Retinal pigment epithelial cell (primary cell): ENCODE data around the gene KRTAP5-5.
"Not testable (repeated sequence)": the region's sequence is repeated elsewhere in the genome, so short reads cannot be mapped to it uniquely, and the experiment has no call there.

Experiments
- DNase-seq: peaks from one replicate; pipeline ENCODE4 v3.0.0-alpha.2; 2010; ENCODE audit warnings: low read depth
- H3K4me3 ChIP-seq: 2 replicates; pipeline ENCODE4 v1.5.1; 2011; ENCODE audit warnings: mild to moderate bottlenecking, low read length, control low read depth, moderate library complexity
- TF ChIP-seq, protein P1 (sequence below): conservative IDR thresholded peaks from 2 replicates; pipeline ENCODE4 v1.5.1; 2011; ENCODE audit warnings: low read depth, low read length, control low read depth, inconsistent platforms

Gene KRTAP5-5

DNA sequence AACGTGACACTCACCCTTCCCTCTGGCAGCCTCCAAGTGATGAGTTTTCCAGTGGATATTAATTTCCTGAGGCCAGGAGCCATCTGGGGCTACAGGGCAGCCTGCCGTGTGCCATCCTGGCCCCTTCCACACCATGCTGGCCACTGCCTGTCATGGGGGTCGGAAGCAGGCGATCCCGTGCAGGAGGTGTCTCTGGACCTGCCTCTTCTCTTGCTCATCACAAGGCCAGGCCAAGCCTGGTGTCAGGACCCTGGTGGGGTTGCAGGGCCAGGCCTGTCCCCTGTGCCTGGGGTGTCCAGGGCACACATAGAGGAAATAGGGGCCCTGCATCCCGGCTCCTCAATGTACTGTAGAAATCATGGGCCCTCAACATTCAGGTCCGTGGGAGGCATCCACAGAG lies 24.9 kb upstream of the KRTAP5-5 start:
- no peak overlapping the region for H3K4me3 ChIP-seq
- no peak for DNase-seq
- TF ChIP-seq, protein P1, sequence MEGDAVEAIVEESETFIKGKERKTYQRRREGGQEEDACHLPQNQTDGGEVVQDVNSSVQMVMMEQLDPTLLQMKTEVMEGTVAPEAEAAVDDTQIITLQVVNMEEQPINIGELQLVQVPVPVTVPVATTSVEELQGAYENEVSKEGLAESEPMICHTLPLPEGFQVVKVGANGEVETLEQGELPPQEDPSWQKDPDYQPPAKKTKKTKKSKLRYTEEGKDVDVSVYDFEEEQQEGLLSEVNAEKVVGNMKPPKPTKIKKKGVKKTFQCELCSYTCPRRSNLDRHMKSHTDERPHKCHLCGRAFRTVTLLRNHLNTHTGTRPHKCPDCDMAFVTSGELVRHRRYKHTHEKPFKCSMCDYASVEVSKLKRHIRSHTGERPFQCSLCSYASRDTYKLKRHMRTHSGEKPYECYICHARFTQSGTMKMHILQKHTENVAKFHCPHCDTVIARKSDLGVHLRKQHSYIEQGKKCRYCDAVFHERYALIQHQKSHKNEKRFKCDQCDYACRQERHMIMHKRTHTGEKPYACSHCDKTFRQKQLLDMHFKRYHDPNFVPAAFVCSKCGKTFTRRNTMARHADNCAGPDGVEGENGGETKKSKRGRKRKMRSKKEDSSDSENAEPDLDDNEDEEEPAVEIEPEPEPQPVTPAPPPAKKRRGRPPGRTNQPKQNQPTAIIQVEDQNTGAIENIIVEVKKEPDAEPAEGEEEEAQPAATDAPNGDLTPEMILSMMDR, result no peak

DNA sequence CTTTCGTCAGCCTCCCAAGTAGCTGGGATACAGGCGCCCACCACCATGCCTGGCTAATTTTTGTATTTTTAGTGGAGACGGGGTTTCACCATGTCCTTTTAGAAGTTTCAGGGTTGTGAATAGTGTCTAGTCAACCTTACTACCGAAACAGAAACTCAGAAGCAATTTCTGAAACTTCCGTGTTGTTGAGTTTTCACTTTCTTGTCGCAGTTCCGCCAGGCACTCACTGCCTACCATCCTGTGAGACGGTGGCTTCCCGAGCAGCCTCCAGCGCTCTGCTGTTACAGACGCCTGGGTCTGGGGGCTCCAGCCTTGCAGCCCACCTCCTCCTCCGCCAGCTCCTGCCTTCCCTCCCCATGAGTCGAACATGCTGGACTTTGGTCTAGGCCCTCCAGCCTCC lies 23.7 kb upstream of the KRTAP5-5 start:
- not testable (repeated sequence) for DNase-seq, H3K4me3 ChIP-seq

DNA sequence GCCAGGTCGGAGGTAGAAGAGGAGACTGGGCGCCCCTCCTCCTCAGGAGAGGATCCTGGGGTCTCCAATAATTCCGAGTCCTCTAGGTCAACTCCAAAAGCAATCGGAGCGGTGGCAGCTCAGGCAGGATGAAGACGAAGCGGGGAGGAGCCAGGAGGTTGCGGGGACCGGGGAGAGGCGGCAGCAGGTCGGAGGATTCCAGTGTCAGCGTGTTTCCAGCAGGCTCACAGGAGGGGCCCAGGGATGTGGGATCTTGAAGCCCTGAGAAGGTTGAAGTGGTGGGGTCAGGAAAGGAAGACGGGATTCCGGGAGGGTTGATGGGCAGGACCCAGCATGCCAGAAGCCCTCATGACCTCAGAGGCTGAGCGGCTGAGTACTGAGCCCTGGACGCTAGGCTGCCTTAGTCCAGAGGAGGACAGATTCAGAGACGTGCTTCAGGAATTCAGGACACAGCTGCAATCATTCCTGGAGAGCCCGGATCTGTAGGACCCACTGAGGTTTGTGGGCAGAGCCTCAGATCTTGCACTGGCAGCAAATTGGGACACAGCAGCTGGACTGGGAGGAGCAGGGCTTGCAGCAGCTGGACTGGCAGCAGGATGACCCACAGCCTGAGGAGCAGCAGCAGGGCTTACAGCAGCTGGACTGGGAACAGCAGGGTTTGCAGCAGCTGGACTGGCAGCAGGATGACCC lies 22.3 kb upstream of the KRTAP5-5 start:
- H3K4me3 ChIP-seq, DNase-seq: not testable (repeated sequence)

DNA sequence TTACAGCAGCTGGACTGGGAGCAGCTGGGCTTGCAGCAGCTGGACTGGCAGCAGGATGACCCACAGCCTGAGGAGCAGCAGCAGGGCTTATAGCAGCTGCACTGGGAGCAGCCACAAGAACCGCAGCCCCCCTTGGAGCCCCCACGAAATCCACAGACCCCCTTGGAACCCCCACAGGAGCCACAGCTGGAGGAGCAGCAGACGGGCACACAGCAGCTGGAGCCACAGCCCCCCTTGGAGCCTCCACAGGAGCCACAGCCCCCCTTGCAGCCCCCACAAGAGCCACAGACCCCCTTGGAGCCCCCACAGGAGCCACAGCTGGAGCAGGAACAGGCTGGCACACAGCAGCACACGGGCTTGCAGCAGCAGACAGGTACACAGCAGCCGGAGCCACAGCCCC lies 21.7 kb upstream of the KRTAP5-5 start:
- DNase-seq, H3K4me3 ChIP-seq: not testable (repeated sequence)

DNA sequence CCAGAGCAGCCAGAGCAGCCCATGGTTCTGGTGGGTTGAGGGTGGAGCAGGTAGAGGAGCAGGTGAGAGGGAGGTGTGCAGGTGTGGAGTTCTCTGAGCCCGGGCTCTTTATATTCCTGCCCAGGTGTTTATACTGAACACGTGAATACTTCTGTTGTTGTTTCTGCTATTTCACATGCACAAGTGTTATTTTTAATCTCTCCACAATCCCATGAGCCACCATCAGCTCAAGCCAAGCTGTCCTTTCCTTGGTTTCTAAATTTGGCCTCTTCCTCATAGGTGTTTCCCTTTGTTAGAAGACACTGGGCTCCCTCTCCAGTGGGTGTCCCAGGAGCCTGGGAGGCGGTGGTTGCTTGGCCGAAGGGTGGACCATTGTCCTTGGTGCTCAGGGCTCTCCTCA lies 21.2 kb upstream of the KRTAP5-5 start, which contains the start of gene KRTAP5-3:
Gene KRTAP5-3 (minus strand): TSS at position 101 of the 400 bp plus-strand sequence. CDS start 78 bp downstream, at position 23.
- TF ChIP-seq, protein P1, result no peak
- H3K4me3 ChIP-seq, result no peak within 1 kb of the TSS
- no peak for DNase-seq

DNA sequence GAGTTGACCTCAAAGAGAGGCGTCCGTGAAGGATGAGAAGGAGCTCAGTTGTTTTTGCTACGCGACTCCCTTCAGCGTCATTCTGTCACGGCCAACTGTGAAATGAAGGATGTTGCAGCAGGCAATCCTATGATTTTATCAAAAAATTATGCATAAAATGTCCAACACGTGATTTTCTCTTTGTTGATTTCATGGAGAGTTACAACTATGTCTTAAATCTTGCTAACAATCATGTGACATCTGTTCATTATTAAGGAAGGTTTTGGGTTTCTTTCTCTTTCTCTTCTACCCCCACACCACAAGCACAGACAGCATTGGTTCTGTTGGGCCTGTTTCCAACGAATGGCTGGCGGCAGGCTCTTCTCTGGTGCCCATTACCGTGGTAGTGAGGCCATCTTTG lies 11.3 kb upstream of the KRTAP5-5 start:
- H3K4me3 ChIP-seq, result no peak overlapping the region
- TF ChIP-seq, protein P1, result no peak
- DNase-seq, result no peak

DNA sequence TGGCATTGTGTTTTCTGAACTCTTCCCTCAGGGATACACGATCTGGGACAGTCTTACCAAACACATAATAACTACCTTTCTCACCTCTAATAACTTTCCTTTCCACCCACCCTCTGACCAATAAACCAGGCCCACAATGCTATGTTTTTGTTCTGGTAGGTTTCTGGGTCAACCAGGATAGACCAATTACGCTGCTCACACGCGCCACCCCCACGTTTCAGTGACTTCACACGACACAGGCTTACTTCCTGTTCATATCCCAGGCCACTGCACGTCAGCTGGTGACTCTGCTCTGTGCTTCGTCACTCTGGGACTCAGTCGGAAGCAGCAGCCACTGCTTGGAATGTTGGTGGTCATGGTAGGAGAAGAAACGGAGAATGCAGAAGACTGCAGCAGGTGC lies 10.1 kb upstream of the KRTAP5-5 start:
- TF ChIP-seq, protein P1, result no peak
- no peak for DNase-seq
- no peak overlapping the region for H3K4me3 ChIP-seq

DNA sequence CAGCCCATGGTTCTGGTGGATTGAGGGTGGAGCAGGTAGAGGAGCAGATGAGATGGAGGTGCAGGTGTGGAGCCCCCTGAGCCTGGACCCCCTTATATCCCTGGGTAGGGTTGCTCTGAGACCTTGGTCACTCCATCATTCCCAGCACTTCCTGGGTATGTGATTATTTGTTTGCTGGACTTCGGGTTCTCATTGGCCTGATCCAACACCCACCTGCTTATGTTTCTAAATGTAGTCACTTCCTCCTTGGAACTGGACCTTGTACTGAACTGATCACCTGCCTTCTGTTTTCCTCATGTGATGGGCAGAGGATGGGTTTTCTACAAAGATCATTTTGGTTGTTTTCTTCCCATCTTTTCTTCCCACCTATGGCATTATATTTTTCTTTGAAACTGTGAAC lies 7.5 kb upstream of the KRTAP5-5 start, which contains the start of gene KRTAP5-4:
Gene KRTAP5-4 (minus strand): TSS at position 53 of the 400 bp plus-strand sequence. CDS start 45 bp downstream, at position 8.
- H3K4me3 ChIP-seq, result no peak within 1 kb of the TSS
- TF ChIP-seq, protein P1, result no peak
- no peak for DNase-seq

DNA sequence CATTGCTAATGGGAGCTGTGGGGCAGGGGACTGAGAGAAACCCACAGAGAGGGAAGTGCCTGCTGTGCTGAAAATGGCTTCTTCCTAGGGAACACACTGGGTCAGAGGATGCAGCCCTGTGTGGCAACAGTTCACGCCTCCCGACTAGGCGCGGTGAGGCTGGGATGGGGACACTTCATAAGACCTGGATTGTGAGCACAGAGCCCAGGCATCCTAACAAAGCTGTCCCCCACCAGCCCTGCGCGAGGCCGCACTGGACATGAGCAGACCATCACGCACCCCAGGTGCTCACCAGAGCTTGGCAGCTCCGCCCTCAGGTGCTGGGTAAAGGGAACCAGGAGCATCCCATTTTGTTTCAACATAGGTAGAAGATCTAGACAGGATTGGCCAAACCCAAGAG lies 5.9 kb upstream of the KRTAP5-5 start:
- DNase-seq, result no peak
- TF ChIP-seq, protein P1, result no peak
- H3K4me3 ChIP-seq, result no peak overlapping the region
